Measurements from ENCODE around the gene SS18.

GRCh38 chr18:26097563-26097962 is 7.2 kb upstream of the SS18 start:
- TF ChIP-seq POLR2A (IDR thresholded peaks at IDR 0.05), result no peak
- TF ChIP-seq, protein P1, sequence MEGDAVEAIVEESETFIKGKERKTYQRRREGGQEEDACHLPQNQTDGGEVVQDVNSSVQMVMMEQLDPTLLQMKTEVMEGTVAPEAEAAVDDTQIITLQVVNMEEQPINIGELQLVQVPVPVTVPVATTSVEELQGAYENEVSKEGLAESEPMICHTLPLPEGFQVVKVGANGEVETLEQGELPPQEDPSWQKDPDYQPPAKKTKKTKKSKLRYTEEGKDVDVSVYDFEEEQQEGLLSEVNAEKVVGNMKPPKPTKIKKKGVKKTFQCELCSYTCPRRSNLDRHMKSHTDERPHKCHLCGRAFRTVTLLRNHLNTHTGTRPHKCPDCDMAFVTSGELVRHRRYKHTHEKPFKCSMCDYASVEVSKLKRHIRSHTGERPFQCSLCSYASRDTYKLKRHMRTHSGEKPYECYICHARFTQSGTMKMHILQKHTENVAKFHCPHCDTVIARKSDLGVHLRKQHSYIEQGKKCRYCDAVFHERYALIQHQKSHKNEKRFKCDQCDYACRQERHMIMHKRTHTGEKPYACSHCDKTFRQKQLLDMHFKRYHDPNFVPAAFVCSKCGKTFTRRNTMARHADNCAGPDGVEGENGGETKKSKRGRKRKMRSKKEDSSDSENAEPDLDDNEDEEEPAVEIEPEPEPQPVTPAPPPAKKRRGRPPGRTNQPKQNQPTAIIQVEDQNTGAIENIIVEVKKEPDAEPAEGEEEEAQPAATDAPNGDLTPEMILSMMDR (IDR thresholded peaks at IDR 0.05), result no peak
